Naive thymus-derived CD4-positive, alpha-beta T cell (primary cell): ENCODE data around the gene H6PD. TPM values are rescaled to one million over a fixed set of nuclear protein-coding genes. Genes with fewer than 3 reads are reported as not detected.
A peak's percentile ranks its signal among the peaks of the same experiment; 100 is the strongest.

Experiments
- ATAC-seq: fragments of 150-1000 bp; cut with Tn5 transposase; 2 replicates; pipeline ENCODE4 v1.10.0; 2021; ENCODE audit warnings: mild to moderate bottlenecking, moderate library complexity
- CTCF ChIA-PET: fragments of 350-600 bp; sonication (Branson Sonifier 250); formaldehyde crosslinking; loops from one replicate; lab custom pipeline; 2021; ENCODE audit warnings: antibody characterized with exemption; lab: Charles Lee
- POLR2A ChIA-PET: fragments of 350-600 bp; sonication (Branson Sonifier 250); formaldehyde crosslinking; loops from one replicate; lab custom pipeline; 2021; ENCODE audit warnings: antibody characterized with exemption, inconsistent platforms; lab: Charles Lee
- DNase-seq, 9 donors: peaks; one replicate each; pipeline versions ENCODE4 v3.0.0 to v3.0.0-alpha.2; 2020 to 2022; ENCODE audit warnings: mixed read lengths in 1 of 9
- H3K27ac ChIP-seq: one replicate; pipeline ENCODE4 v1.7.0; 2013; ENCODE audit warnings: mild to moderate bottlenecking, low read depth, low read length, moderate library complexity
- H3K27me3 ChIP-seq, 2 donors: one replicate each; pipeline ENCODE4 v1.7.0; 2013; ENCODE audit warnings: low read length in 2 of 2, mild to moderate bottlenecking in 2 of 2, moderate library complexity in 2 of 2; ENCODE audit not compliant: control insufficient read depth in 2 of 2, insufficient read depth in 2 of 2
- H3K36me3 ChIP-seq, 3 experiments: 1 replicate in 2 of 3; 2 replicates in 1 of 3; pipeline ENCODE4 v1.7.0; 2013; ENCODE audit warnings: low read length in 3 of 3, mild to moderate bottlenecking in 3 of 3, moderate library complexity in 1 of 3; ENCODE audit not compliant: insufficient read depth in 3 of 3, control insufficient read depth in 2 of 3
- H3K4me1 ChIP-seq, 2 donors: one replicate each; pipeline ENCODE4 v1.7.0; 2013; ENCODE audit warnings: low read length in 2 of 2, mild to moderate bottlenecking in 2 of 2, moderate library complexity in 1 of 2; ENCODE audit not compliant: control insufficient read depth in 2 of 2, insufficient read depth in 2 of 2
- H3K4me3 ChIP-seq: 2 replicates; pipeline ENCODE4 v1.7.0; 2013; ENCODE audit warnings: mild to moderate bottlenecking, low read length
- H3K9me3 ChIP-seq, 3 experiments: 1 replicate in 2 of 3; 2 replicates in 1 of 3; pipeline ENCODE4 v1.7.0; 2013; ENCODE audit warnings: low read length in 3 of 3; ENCODE audit not compliant: control insufficient read depth in 2 of 3
- H3K27ac Mint-ChIP-seq, 9 donors: one replicate each; pipeline ENCODE4 v1.8.0; 2020 to 2022; ENCODE audit warnings: mixed read lengths in 9 of 9, mild to moderate bottlenecking in 8 of 9, moderate library complexity in 5 of 9, inconsistent platforms in 2 of 9
- H3K27me3 Mint-ChIP-seq, 5 donors: one replicate each; pipeline ENCODE4 v1.8.0; 2021 to 2022; ENCODE audit warnings: mixed read lengths in 5 of 5, mild to moderate bottlenecking in 1 of 5
- H3K36me3 Mint-ChIP-seq, 5 donors: one replicate each; pipeline ENCODE4 v1.8.0; 2020 to 2022; ENCODE audit warnings: mixed read lengths in 5 of 5, mild to moderate bottlenecking in 3 of 5, inconsistent platforms in 1 of 5
- H3K4me1 Mint-ChIP-seq, 7 donors: one replicate each; pipeline ENCODE4 v1.8.0; 2020 to 2022; ENCODE audit warnings: mixed read lengths in 7 of 7, mild to moderate bottlenecking in 3 of 7, inconsistent platforms in 1 of 7
- H3K4me3 Mint-ChIP-seq, 10 donors: one replicate each; pipeline ENCODE4 v1.8.0; 2020 to 2022; ENCODE audit warnings: mild to moderate bottlenecking in 10 of 10, mixed read lengths in 10 of 10, moderate library complexity in 6 of 10, inconsistent platforms in 2 of 10
- H3K9me3 Mint-ChIP-seq, 11 donors: one replicate each; pipeline ENCODE4 v1.8.0; 2020 to 2022; ENCODE audit warnings: mixed read lengths in 11 of 11, mild to moderate bottlenecking in 4 of 11, inconsistent platforms in 1 of 11, moderate library complexity in 1 of 11
- intact Hi-C, 2 donors: fragments of 100-400 bp; cut with micrococcal nuclease; formaldehyde crosslinking; loops; one replicate each; pipeline ENCODE4 v1.15.1; 2023
- polyA plus RNA-seq, 2 donors: library from polyadenylated mRNA; unstranded; fragments of 300-500 nt; fragmentation: Illumina TruSeq; gene quantifications; one replicate each; pipeline ENCODE4 v1.2.3, GENCODE V29; 2021
- total RNA-seq, 6 experiments: library from RNA in 5 of 6; stranded (reverse) in 5 of 6; gene quantifications; 1 replicate in 5 of 6; 2 replicates in 1 of 6; pipeline ENCODE4 v1.2.3 and lab custom pipeline; 2021 to 2026

H6PD gene, protein sequence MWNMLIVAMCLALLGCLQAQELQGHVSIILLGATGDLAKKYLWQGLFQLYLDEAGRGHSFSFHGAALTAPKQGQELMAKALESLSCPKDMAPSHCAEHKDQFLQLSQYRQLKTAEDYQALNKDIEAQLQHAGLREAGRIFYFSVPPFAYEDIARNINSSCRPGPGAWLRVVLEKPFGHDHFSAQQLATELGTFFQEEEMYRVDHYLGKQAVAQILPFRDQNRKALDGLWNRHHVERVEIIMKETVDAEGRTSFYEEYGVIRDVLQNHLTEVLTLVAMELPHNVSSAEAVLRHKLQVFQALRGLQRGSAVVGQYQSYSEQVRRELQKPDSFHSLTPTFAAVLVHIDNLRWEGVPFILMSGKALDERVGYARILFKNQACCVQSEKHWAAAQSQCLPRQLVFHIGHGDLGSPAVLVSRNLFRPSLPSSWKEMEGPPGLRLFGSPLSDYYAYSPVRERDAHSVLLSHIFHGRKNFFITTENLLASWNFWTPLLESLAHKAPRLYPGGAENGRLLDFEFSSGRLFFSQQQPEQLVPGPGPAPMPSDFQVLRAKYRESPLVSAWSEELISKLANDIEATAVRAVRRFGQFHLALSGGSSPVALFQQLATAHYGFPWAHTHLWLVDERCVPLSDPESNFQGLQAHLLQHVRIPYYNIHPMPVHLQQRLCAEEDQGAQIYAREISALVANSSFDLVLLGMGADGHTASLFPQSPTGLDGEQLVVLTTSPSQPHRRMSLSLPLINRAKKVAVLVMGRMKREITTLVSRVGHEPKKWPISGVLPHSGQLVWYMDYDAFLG
- total RNA-seq (10 to 100 TPM; 18.6 to 27.6 (median 19.8) TPM), polyA plus RNA-seq (10 to 100 TPM; 12.1 to 17.4 TPM), total RNA-seq (lab: John Stamatoyannopoulos, UW) (101 reads per million, percentile 84 among the genes with 10 or more reads in this experiment)

GRCh38 chr1:9234223-9235095 lies at the start of gene H6PD:
Gene H6PD (plus strand): TSS chr1:9234774. CDS start chr1:9244935, 10,161 bp downstream.
- no peaks in the 10 kb centered on the region for H3K9me3 Mint-ChIP-seq
- Histone ChIP-seq H3K27me3 (no peaks in the 10 kb centered on the region), H3K4me3 (peak within 1 kb of the TSS; percentile 74), H3K4me1 (peaks cover 14 to 23% of the 10 kb centered on the region in 2 donors), H3K27ac (peak within 1 kb of the TSS; percentile 86), H3K9me3 (no peaks in the 10 kb centered on the region), H3K36me3 (no peaks in the 10 kb centered on the region)
- peaks cover 19 to 44% (median 36%) of the 10 kb centered on the region in 7 donors for H3K4me1 Mint-ChIP-seq
- DNase-seq (peak; percentile 60 to 88 (median 74)), ATAC-seq (peak; percentile 88)
- ChIA-PET POLR2A (interaction anchor here (1.4 kb wide), 1 partner anchor 10 kb away, joined by 7 read pairs; no protein-coding TSS in a partner anchor), CTCF (interaction anchor here (0.9 to 1.0 kb wide), 2 partner anchors 10 to 92 kb away, joined by 3 read pairs; no protein-coding TSS in a partner anchor)
- H3K36me3 Mint-ChIP-seq: peaks cover 0 to 12% (median 0%) of the 10 kb centered on the region in 5 donors
- no peaks in the 10 kb centered on the region for H3K27me3 Mint-ChIP-seq
- H3K27ac Mint-ChIP-seq: peak within 1 kb of the TSS; percentile 91 to 99 (median 98)
- peak within 1 kb of the TSS; percentile 83 to 97 (median 96) for H3K4me3 Mint-ChIP-seq
- intact Hi-C loops: loop anchor here (1.0 to 10.0 kb wide), 8 partner anchors 53 to 1460 kb away; partner anchors contain the start of genes TMEM201 (in 2 of the 2), ENO1 (in 1 of the 2), GPR157 (in 1 of the 2) and SPSB1 (in 1 of the 2)

GRCh38 chr1:9186082-9186859 lies 48.3 kb upstream of the H6PD start:
- ATAC-seq: no peak
- Histone ChIP-seq H3K27me3 (no peaks in the 10 kb centered on the region), H3K9me3 (no peaks in the 10 kb centered on the region), H3K4me3 (no peak overlapping the region), H3K27ac (no peak overlapping the region), H3K36me3 (no peaks in the 10 kb centered on the region), H3K4me1 (peaks cover 4 to 5% of the 10 kb centered on the region in 2 donors)
- ChIA-PET POLR2A (no interaction called here), CTCF (no interaction called here)
- intact Hi-C loops: no loop called here
- H3K27me3 Mint-ChIP-seq: peaks cover 10 to 34% (median 19%) of the 10 kb centered on the region in 5 donors
- no peak overlapping the region for H3K4me3 Mint-ChIP-seq
- H3K36me3 Mint-ChIP-seq: peaks cover 0 to 12% (median 0%) of the 10 kb centered on the region in 5 donors
- H3K27ac Mint-ChIP-seq: no peak overlapping the region
- no peak for DNase-seq
- H3K4me1 Mint-ChIP-seq: peaks cover 0 to 15% (median 6%) of the 10 kb centered on the region in 7 donors
- no peaks in the 10 kb centered on the region for H3K9me3 Mint-ChIP-seq

DNA sequence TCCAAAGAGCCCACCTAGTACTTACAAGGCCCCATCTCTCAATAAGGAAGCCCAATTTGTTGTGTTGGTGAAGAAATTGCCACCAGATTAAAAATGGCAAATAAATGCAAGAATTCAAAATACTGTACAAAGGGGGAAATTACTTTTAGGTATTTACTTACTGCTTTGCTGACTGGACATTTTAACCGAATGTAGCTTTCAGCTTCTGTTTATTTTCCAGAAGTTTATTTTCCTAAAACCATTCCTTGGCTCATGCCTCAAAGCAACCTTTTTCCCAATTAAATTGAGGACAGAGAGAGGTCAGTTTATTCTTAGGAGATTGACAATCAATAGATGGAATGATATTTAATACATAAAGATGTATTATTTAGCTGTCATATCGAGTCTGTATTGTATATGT lies 47.6 kb upstream of the H6PD start:
- POLR2A ChIA-PET: no interaction called here

GRCh38 chr1:9190234-9190633 lies 44.3 kb upstream of the H6PD start:
- Mint-ChIP-seq H3K36me3 (peaks cover 0 to 6% (median 0%) of the 10 kb centered on the region in 5 donors), H3K27me3 (peaks cover 1 to 39% (median 20%) of the 10 kb centered on the region in 5 donors), H3K9me3 (no peaks in the 10 kb centered on the region), H3K4me3 (no peak overlapping the region), H3K27ac (no peak overlapping the region), H3K4me1 (peaks cover 0 to 3% (median 0%) of the 10 kb centered on the region in 7 donors)
- no peaks in the 10 kb centered on the region for H3K4me1 ChIP-seq
- ChIA-PET CTCF (interaction anchor here (0.6 to 1.3 kb wide), 2 partner anchors 10 to 205 kb away, joined by 3 to 4 read pairs; no protein-coding TSS in a partner anchor), POLR2A (no interaction called here)
- DNase-seq (no peak), ATAC-seq (no peak)
- H3K27me3 ChIP-seq: no peaks in the 10 kb centered on the region
- no peaks in the 10 kb centered on the region for H3K36me3 ChIP-seq
- no peak overlapping the region for H3K4me3 ChIP-seq
- intact Hi-C loops: no loop called here
- no peaks in the 10 kb centered on the region for H3K9me3 ChIP-seq
- H3K27ac ChIP-seq: no peak overlapping the region

More for the DNA sequence above, 47.6 kb upstream of the H6PD start:
- Histone ChIP-seq H3K27ac (no peak overlapping the region), H3K4me3 (no peak overlapping the region), H3K4me1 (no peaks in the 10 kb centered on the region), H3K36me3 (no peaks in the 10 kb centered on the region), H3K27me3 (no peaks in the 10 kb centered on the region), H3K9me3 (no peaks in the 10 kb centered on the region)
- no peak for DNase-seq
- no peak overlapping the region for H3K4me3 Mint-ChIP-seq
- no peak overlapping the region for H3K27ac Mint-ChIP-seq
- H3K36me3 Mint-ChIP-seq: peaks cover 0 to 8% (median 0%) of the 10 kb centered on the region in 5 donors
- ATAC-seq: no peak
- intact Hi-C loops: no loop called here
- CTCF ChIA-PET: interaction anchor here (0.9 to 1.2 kb wide), 2 partner anchors 10 to 268 kb away, joined by 3 read pairs; no protein-coding TSS in a partner anchor
- no peaks in the 10 kb centered on the region for H3K9me3 Mint-ChIP-seq
- H3K27me3 Mint-ChIP-seq: peaks cover 4 to 33% (median 20%) of the 10 kb centered on the region in 5 donors
- peaks cover 0 to 7% (median 0%) of the 10 kb centered on the region in 7 donors for H3K4me1 Mint-ChIP-seq

GRCh38 chr1:9191231-9191630 lies 43.3 kb upstream of the H6PD start:
- Histone ChIP-seq H3K9me3 (no peaks in the 10 kb centered on the region), H3K4me1 (no peaks in the 10 kb centered on the region), H3K27ac (no peak overlapping the region), H3K36me3 (no peaks in the 10 kb centered on the region), H3K27me3 (no peaks in the 10 kb centered on the region), H3K4me3 (no peak overlapping the region)
- ATAC-seq (no peak), DNase-seq (no peak)
- H3K4me3 Mint-ChIP-seq: no peak overlapping the region
- H3K36me3 Mint-ChIP-seq: peaks cover 0 to 6% (median 0%) of the 10 kb centered on the region in 5 donors
- H3K27me3 Mint-ChIP-seq: peaks cover under 1 to 36% (median 22%) of the 10 kb centered on the region in 5 donors
- intact Hi-C loops: no loop called here
- POLR2A ChIA-PET: no interaction called here
- H3K9me3 Mint-ChIP-seq: no peaks in the 10 kb centered on the region
- H3K27ac Mint-ChIP-seq: no peak overlapping the region
- H3K4me1 Mint-ChIP-seq: peaks cover 0 to 5% (median 2%) of the 10 kb centered on the region in 7 donors
- CTCF ChIA-PET: interaction anchor here (1.3 kb wide), 1 partner anchor 11 kb away, joined by 3 read pairs; no protein-coding TSS in a partner anchor
